Measurements from ENCODE around the gene MMP24.
"Not testable (repeated sequence)": the region's sequence is repeated elsewhere in the genome, so short reads cannot be mapped to it uniquely, and the experiment has no call there.

Gene MMP24

DNA sequence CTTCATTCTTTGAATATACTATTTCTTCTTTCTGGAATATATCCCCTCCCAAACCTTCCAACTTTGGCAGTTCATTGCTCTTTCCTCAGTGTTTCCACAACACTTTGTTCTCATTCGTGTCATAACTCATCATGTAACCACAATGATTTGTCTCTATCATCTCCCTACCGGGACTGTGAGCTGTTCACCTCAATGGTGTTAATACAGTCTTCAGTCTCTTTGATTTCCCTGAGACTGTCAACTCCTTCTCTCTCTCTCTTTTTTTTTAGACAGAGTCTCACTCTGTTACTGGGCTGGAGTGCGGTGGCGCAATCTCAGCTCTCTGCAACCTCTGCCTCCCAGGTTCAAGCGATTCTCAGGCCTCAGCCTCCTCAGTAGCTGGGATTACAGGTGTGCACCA lies 2.5 kb upstream of the MMP24 start:
- no peak for DNase-seq

DNA sequence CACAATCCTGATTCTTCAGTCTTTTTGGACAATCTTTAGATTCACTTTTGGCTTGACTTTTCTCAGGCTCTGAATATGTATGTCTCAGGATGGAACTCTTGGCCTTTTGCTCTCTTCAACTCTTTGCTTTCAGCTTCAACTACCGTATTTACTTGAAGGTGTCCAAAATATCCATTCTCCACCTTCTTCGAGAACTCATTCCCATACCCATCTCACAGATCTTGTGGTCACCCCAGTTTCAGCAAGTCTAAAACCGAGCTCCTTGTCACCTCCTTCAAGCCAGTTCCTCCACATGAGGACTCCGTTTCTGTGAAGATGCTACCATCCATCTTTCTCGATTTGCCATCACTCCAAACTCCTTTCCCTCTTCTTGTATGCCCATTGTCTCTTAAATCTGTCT lies 2.0 kb upstream of the MMP24 start:
- no peak for DNase-seq

- no peak for DNase-seq
These were observed 968 bp upstream of the MMP24 start for GRCh38 chr20:35225319-35226125.

- peak; percentile 21 for DNase-seq
These were observed 593 bp downstream of the MMP24 start for GRCh38 chr20:35226884-35227681.

GRCh38 chr20:35232575-35232974 lies 6.1 kb downstream of the MMP24 start:
- peak; percentile 45 for DNase-seq

DNA sequence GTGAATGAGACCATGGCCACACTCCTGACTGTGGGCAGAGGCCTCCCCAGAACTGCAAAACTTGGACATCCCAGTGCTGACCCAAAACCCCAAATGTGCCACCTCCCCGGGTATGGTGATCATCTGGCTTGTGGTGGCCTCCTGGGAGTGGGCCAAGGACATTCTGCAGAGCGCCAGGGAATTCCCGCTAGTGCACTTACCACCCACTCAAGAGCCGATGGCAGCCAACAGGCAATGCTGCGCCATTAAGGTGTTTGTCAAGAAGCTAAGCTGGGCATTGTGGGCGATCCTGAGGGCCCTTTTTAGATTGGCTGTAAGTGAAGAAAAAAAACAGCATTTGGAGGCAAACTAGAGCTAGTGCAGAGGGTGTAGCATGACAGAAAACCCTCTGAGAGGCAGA lies 9.4 kb downstream of the MMP24 start:
- DNase-seq: no peak

- no peak for DNase-seq
These were observed 11.0 kb downstream of the MMP24 start for GRCh38 chr20:35237486-35237885.

- no peak for DNase-seq
These were observed 11.7 kb downstream of the MMP24 start for GRCh38 chr20:35238170-35238569.

GRCh38 chr20:35238735-35239134 lies 12.2 kb downstream of the MMP24 start:
- no peak for DNase-seq

DNA sequence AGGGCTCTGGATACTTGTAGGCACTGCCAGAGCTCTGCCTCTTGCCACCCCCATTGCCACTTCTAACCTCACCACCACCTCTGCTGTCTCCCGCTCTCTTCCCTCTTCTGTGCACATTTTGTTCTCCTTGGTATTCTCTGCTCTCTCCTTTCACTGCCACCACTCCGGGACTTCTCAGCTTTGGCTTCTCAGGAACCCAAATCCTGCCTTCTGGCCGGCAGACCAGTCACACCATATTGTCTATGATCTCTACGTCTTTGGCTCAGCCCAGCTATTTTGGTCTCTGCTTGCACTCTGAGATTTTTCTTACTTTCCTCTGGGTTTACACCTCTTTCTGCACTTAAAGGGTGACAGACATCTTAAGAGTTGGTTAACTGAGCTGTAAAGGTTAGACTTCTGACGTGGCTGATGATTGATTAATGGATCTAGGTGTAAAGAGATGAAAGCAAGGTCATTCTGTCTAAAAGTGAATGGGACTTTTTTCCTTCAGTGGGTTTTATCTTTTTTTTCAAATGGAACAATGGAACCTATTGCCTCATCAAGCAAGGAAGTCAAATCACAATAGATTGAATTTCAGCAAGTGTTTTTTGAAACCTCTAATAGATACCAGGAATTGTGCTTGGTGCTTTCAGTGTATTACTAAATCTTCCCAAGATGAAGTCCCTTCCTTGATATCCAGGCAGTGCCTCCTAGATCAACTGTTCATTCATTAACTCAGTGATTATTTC lies 13.8 kb downstream of the MMP24 start:
- no peak for DNase-seq

- DNase-seq: no peak
These were observed 14.4 kb downstream of the MMP24 start for GRCh38 chr20:35240811-35241293.

GRCh38 chr20:35243317-35243716 lies 16.8 kb downstream of the MMP24 start:
- DNase-seq: no peak

- DNase-seq: no peak
These were observed 17.5 kb downstream of the MMP24 start for GRCh38 chr20:35243986-35244385.

DNA sequence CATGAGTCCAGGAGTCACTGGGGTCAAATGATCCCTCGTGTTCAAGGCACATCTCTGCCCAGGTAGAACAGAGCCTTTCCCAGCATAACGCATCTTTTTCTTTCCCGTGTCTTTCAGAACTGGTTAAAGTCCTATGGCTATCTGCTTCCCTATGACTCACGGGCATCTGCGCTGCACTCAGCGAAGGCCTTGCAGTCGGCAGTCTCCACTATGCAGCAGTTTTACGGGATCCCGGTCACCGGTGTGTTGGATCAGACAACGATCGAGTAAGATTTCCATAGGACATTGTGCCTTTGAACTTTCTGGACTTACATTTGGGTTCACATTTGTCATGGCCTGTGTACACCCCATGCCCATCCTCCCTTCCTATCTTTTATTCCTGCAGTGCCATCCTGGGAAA lies 20.2 kb downstream of the MMP24 start:
- DNase-seq: no peak

DNA sequence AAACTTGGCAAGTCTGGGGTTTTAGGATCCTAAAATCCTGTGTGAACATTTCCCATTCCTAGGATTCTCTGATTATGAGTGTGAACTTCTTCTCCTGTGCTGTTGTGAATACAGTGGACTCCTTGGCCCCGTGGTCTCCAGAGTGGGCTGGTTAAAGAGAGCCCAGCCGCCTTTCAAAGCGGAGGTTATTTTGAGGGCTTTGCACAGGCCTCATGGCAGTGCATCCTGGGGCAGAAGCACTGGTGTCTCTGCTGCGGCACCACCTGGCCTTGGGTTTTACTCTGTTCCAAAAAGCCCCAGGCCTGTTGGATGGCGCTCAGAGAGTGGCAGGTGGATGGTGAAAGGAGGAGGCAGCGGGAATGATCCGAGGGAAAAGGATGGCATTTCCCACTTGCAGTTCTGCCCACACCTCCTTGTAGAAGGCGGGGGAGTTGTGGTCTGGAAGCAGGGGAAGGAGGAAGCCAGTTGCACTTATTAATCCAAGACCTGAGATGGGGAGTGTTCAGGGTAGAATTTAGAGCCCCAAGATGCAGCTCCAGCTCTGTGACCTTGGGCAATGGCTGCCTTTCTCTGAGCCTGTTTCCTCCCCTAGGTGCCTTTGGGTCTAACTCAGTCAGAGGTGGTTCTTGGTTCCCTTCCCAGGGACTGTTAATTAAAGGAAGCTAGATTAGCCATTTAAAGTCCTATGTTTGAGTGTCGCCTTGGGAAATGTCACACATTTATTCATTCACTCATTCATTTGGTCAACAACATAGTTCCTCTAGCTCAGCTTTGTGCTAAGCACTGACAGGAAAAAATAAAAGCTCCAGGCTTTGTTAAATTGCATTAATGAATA lies 22.4 kb downstream of the MMP24 start:
- no peak for DNase-seq

DNA sequence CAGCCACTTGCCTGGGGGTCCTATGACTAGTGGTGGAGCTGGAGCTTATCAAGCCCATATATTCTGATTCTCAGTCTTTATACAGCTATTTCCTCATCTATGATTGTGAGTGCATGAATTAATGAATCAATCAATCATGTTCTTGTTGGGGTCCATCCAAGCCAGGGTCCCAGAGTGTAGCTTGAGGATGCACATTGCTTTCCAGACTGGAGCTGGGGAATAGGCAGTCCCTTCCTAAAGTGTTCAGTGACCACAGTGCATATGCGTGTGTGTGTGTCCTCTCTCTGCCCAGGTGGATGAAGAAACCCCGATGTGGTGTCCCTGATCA lies 25.1 kb downstream of the MMP24 start:
- no peak for DNase-seq

GRCh38 chr20:35252037-35252461 lies 25.6 kb downstream of the MMP24 start:
- no peak for DNase-seq

GRCh38 chr20:35252598-35252997 lies 26.1 kb downstream of the MMP24 start:
- DNase-seq: not testable (repeated sequence)

GRCh38 chr20:35253010-35253409 lies 26.5 kb downstream of the MMP24 start:
- no peak for DNase-seq

DNA sequence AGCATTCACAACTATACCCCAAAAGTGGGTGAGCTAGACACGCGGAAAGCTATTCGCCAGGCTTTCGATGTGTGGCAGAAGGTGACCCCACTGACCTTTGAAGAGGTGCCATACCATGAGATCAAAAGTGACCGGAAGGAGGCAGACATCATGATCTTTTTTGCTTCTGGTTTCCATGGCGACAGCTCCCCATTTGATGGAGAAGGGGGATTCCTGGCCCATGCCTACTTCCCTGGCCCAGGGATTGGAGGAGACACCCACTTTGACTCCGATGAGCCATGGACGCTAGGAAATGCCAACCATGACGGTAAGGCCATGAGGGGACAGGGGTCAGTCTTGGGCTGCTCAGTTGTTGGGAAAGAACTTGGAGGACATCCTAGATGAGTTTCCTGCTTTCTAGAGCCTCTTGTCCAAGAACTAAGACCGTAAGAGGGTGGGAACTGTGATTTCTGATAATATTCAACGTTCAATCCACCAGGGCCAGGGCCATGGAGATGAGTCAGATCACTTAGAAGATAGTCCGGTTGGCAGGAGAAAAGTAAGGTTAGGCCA lies 28.0 kb downstream of the MMP24 start:
- no peak for DNase-seq

- DNase-seq: no peak
These were observed 30.9 kb downstream of the MMP24 start for GRCh38 chr20:35257175-35257909.

DNA sequence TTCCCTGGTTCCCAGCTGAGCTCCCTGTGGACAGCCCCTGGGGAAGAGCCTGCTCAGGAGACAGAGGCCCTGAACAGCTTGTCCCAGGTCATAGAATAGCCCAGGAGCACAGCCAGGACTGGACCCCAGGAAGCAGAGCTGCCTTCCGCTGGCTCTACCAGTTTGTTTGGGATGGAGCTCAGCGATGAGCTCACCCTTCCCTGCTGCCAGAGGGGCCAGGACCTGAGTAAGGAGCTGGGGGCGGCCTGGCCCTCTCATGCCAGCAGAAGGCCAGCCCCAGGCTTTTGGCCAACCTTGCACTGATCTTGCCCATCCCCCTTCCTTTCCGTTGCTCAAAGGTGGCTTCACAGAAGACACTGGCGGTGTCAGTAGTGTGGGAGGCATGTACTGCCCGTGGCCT lies 33.9 kb downstream of the MMP24 start:
- DNase-seq: no peak

All from amniotic stem cell (primary cell).